PC-9 (cell line): Measurements from ENCODE around the gene TXLNA. TPM values are rescaled to one million over a fixed set of nuclear protein-coding genes. Genes with fewer than 3 reads are reported as not detected.

Experiments
- BruUV-seq: library from RNA; stranded (reverse); fragments of 400-500 nt; replicated peaks from 2 replicates; lab custom pipeline; 2021; lab: Mats Ljungman, UMichigan
- CTCF ChIA-PET: fragments of 300-600 bp; sonication (Branson Sonifier 250); formaldehyde crosslinking; loops from one replicate; lab custom pipeline; 2022; ENCODE audit warnings: antibody characterized with exemption; lab: Charles Lee
- POLR2A ChIA-PET: fragments of 300-600 bp; sonication (Branson Sonifier 250); formaldehyde crosslinking; loops from one replicate; lab custom pipeline; 2022; ENCODE audit warnings: antibody characterized with exemption; ENCODE audit not compliant: unreplicated experiment; lab: Charles Lee
- DNase-seq, 2 experiments: peaks; one replicate each; pipeline versions ENCODE4 v3.0.0 to v3.0.0-alpha.2; 2015 to 2022; ENCODE audit warnings: mixed read lengths in 1 of 2
- H2AFZ ChIP-seq: fragments of 200-600 bp; sonication (generic); 2 replicates; pipeline ENCODE4 v1.8.1; 2017; ENCODE audit warnings: antibody characterized with exemption
- H3F3A ChIP-seq: fragments of 200-600 bp; sonication (generic); 2 replicates; pipeline ENCODE4 v1.8.1; 2017; ENCODE audit warnings: antibody characterized with exemption, mild to moderate bottlenecking, low read depth; ENCODE audit not compliant: insufficient read depth
- H3K27ac ChIP-seq: fragments of 200-600 bp; sonication (generic); 2 replicates; pipeline ENCODE4 v1.6.1; 2016; ENCODE audit warnings: mixed run types
- H3K27me3 ChIP-seq: fragments of 200-600 bp; sonication (generic); 2 replicates; pipeline ENCODE4 v1.6.1; 2016; ENCODE audit warnings: low read depth, mixed run types; ENCODE audit not compliant: insufficient read depth
- H3K36me3 ChIP-seq: fragments of 200-600 bp; sonication (generic); 2 replicates; pipeline ENCODE4 v1.6.1; 2016; ENCODE audit warnings: low read depth, mixed run types
- H3K4me1 ChIP-seq: fragments of 200-600 bp; sonication (generic); replicated peaks from 2 replicates; pipeline ENCODE4 v1.6.1; 2016; ENCODE audit warnings: mixed run types; ENCODE audit not compliant: insufficient read depth
- H3K4me2 ChIP-seq: fragments of 200-600 bp; sonication (generic); 2 replicates; pipeline ENCODE4 v1.6.1; 2017; ENCODE audit warnings: mixed run types
- H3K4me3 ChIP-seq: fragments of 200-600 bp; sonication (generic); 2 replicates; pipeline ENCODE4 v1.6.1; 2016; ENCODE audit warnings: mixed run types
- H3K79me2 ChIP-seq: fragments of 200-600 bp; sonication (generic); 2 replicates; pipeline ENCODE4 v1.6.1; 2017; ENCODE audit warnings: low read depth, mixed run types
- H3K9me2 ChIP-seq: fragments of 200-600 bp; sonication (generic); 2 replicates; pipeline ENCODE4 v1.8.1; 2017; ENCODE audit warnings: mild to moderate bottlenecking; ENCODE audit not compliant: insufficient read depth
- H3K9me3 ChIP-seq: fragments of 200-600 bp; sonication (generic); 2 replicates; pipeline ENCODE4 v1.8.1; 2016; ENCODE audit warnings: low read depth; ENCODE audit not compliant: insufficient read depth
- H4K20me1 ChIP-seq: fragments of 200-600 bp; sonication (generic); 2 replicates; pipeline ENCODE4 v1.8.1; 2017; ENCODE audit not compliant: insufficient read depth
- CTCF ChIP-seq: fragments of 200-600 bp; sonication (generic); conservative IDR thresholded peaks from 2 replicates; pipeline ENCODE4 v1.6.1; 2017; ENCODE audit warnings: mixed run types, antibody characterized with exemption, mild to moderate bottlenecking, moderate library complexity
- EZH2 ChIP-seq: fragments of 200-600 bp; sonication (generic); IDR thresholded peaks from 2 replicates; pipeline ENCODE4 v1.8.0; 2017; ENCODE audit warnings: antibody characterized with exemption, low read depth
- intact Hi-C: fragments of 100-400 bp; cut with micrococcal nuclease; formaldehyde crosslinking; loops from one replicate; pipeline ENCODE4 v1.10.0; 2022; ENCODE audit not compliant: unreplicated experiment
- total RNA-seq: library from RNA; stranded (reverse); gene quantifications from 2 replicates; pipeline ENCODE4 v1.2.3, GENCODE V29; 2021

The TXLNA gene
- total RNA-seq, 1 experiment from 2014 or later, result 45.8 TPM

DNA sequence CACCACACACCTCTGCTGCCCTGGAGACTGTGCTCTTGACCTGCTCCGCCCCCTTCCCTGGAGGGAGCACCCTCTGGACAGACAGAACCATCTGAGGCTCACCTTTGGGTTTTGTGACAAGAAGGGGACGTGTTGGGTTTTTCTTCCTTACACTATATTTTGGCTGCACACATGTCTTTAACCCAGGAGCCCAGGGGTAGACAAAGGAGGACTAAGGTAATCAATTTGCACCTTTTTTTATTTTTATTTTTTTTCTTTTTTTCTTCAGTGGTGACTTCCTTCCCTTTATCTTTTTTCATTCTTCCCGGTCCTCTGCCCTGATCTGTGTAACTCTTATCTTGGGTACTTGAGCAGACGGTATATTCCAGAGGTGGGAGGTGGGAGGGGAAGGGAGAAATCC is 8.5 kb upstream of the TXLNA start:
- no peak for TF ChIP-seq CTCF
- no peak for TF ChIP-seq EZH2
- Histone ChIP-seq H3K27ac (no peak overlapping the region), H3K4me3 (no peak overlapping the region), H3K9me3 (no peaks in the 10 kb centered on the region), H3K4me1 (0 out of 2 replicates have a peak, but pooled peaks cover 8% of the 10 kb centered on the region), H3K4me2 (no peak overlapping the region), H3K36me3 (peaks cover 31% of the 10 kb centered on the region; the same call in 1 of the 2 replicates), H3F3A (peaks cover 10% of the 10 kb centered on the region; the same call in 1 of the 2 replicates), H3K27me3 (no peaks in the 10 kb centered on the region), H4K20me1 (no peaks in the 10 kb centered on the region), H3K9me2 (no peaks in the 10 kb centered on the region), H3K79me2 (no peaks in the 10 kb centered on the region), H2AFZ (no peak overlapping the region)
- no peak for DNase-seq
- intact Hi-C loops, result loop anchor here (10.0 kb wide), 1 partner anchor 96 kb away; the partner anchor contains the start of gene TMEM39B
- POLR2A ChIA-PET, result no interaction called here
- CTCF ChIA-PET, result interaction anchor here (0.6 kb wide), 1 partner anchor 50 kb away, joined by 4 read pairs; no protein-coding TSS in a partner anchor
- no TSS peak for BruUV-seq

DNA sequence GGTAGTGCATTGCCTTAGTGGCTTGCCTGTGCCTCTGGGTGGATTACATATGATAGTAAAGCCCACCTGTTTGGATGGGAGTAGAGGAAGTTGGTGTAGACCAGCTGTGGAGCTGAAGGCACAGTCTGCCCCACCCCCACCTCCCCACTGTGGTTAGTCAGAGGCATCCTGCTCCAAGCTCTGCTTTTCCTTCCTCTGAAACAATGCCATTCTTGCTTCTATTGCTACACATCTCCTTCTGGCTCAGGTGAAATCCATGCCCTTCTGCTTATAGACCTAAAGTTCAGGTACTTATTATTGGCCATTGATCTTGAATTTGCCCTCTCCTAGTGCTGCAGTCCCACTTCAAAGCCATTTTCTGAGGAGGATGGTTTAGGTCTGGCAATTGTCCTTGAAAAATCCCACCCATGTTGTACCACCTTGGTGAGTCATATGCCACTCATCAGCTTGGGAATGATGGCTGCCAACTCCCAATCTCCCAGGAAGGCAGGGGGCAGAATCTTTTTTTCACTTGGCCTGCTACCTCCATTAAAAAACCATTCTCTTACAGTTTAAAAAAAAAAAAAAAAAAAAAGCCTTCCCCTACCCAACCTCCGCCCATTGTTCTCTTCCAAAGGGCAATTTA is 6.7 kb upstream of the TXLNA start:
- Histone ChIP-seq H3K4me3 (no peak overlapping the region), H4K20me1 (no peaks in the 10 kb centered on the region), H3K9me3 (no peaks in the 10 kb centered on the region), H3K27ac (no peak overlapping the region), H3K4me2 (no peak overlapping the region), H3F3A (peaks cover 17% of the 10 kb centered on the region; the same call in 1 of the 2 replicates), H3K9me2 (no peaks in the 10 kb centered on the region), H3K79me2 (no peaks in the 10 kb centered on the region), H3K27me3 (no peaks in the 10 kb centered on the region), H2AFZ (no peak overlapping the region), H3K36me3 (peaks cover 25% of the 10 kb centered on the region; the same call in 1 of the 2 replicates), H3K4me1 (0 out of 2 replicates have a peak, but pooled peaks cover 8% of the 10 kb centered on the region)
- intact Hi-C loops, result loop anchor here (10.0 kb wide), 1 partner anchor 98 kb away; the partner anchor contains the start of gene TMEM39B
- CTCF ChIA-PET, result no interaction called here
- no TSS peak for BruUV-seq
- POLR2A ChIA-PET, result interaction anchor here (0.7 to 1.1 kb wide), 2 partner anchors 9 to 106 kb away, joined by 3 read pairs; no protein-coding TSS in a partner anchor
- TF ChIP-seq CTCF (no peak), EZH2 (no peak)
- DNase-seq, result no peak

DNA sequence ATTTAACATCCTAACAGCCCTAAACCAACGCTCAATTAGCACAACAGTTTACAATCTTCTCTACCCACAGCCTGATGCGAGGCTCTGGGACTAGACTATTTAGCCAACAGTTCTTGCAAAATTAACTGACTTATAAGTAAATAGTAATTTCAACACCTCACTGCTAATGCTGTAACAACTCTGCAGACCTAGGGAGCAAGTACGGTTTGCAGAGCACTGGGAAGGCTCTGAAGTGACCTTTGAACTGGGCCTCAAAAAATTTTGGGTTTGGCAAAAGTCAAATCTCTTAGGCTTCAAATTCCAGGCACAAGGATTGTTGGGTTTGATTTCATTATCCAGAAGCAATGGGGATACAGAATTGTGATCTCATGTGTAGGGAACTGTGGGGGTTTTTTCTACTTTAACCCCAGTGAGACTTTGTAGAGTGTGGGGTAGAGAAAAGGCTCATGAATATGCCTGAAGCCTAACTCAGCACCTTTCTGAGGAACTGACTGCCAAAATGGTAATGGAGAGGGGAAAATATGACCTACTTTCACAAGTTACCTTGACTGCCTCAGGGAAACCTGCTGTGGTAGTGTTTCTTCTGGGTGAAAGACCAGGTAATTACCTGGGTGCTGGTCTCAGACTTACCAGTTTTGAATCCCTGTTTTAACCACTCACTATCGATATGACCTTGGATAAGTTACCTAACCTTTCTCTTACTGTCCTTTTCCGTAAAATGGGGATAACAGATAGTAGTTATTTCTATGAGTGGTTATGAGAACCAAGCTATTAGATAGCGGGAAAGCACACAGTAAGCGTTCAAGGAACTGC is 889 bp upstream of the TXLNA start:
- Histone ChIP-seq H3K4me1 (peaks cover 29% of the 10 kb centered on the region), H3K4me3 (peak overlapping the region; percentile 93), H3K9me2 (no peaks in the 10 kb centered on the region), H3K79me2 (peaks cover 30% of the 10 kb centered on the region), H3K27ac (peak overlapping the region; percentile 69), H3K9me3 (no peaks in the 10 kb centered on the region), H2AFZ (peak overlapping the region; percentile 93), H3F3A (peaks cover 47% of the 10 kb centered on the region), H3K27me3 (no peaks in the 10 kb centered on the region), H3K36me3 (peaks cover 25% of the 10 kb centered on the region; the same call in 1 of the 2 replicates), H3K4me2 (peak overlapping the region; percentile 84), H4K20me1 (peaks cover 13% of the 10 kb centered on the region; the same call in 1 of the 2 replicates)
- no TSS peak for BruUV-seq
- TF ChIP-seq EZH2, result no peak
- CTCF ChIA-PET, result interaction anchor here (0.5 kb wide), 1 partner anchor 106 kb away, joined by 10 read pairs; the partner anchor contains the start of gene TMEM39B
- POLR2A ChIA-PET, result interaction anchor here (0.6 to 0.7 kb wide), 2 partner anchors 21 to 33 kb away, joined by 3 to 11 read pairs; no protein-coding TSS in a partner anchor
- DNase-seq, result peak in 1 of 2 experiments; percentile 57
- intact Hi-C loops, result loop anchor here (2.0 to 10.0 kb wide), 2 partner anchors 70 to 104 kb away; partner anchors contain the start of genes KPNA6 and TMEM39B
